ENCODE data around the gene HSD17B10.
"Not testable (repeated sequence)": the region's sequence is repeated elsewhere in the genome, so short reads cannot be mapped to it uniquely, and the experiment has no call there.

HSD17B10 gene

DNA sequence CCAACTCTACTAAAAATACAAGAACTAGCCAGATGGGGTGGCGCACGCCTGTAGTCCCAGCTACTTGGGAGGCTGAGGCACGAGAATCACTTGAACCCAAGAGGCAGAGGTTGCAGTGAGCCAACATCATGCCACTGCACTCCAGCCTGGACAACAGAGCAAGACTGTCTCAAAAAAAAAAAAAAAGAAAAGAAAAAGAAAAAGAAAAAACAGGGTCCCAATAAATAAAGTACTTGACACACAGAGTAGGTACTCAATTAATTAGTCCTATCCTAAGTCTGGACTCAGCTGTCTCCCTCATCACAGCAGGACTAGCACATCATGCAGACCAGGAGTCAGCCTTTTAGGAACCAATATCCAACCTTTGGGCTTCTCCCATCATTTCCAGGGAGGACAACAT lies 13.8 kb downstream of the HSD17B10 start:
- H3K27ac Mint-ChIP-seq = peak overlapping the region; percentile 61
- H3K4me1 Mint-ChIP-seq (ENCODE audit: low read depth) = peaks cover 28% of the 10 kb centered on the region
- peak overlapping the region; percentile 93 for H3K4me3 Mint-ChIP-seq
- H3K9me3 Mint-ChIP-seq, H3K27me3 Mint-ChIP-seq: not testable (repeated sequence)
- H3K36me3 Mint-ChIP-seq (ENCODE audit: low read depth) = peaks cover 21% of the 10 kb centered on the region

DNA sequence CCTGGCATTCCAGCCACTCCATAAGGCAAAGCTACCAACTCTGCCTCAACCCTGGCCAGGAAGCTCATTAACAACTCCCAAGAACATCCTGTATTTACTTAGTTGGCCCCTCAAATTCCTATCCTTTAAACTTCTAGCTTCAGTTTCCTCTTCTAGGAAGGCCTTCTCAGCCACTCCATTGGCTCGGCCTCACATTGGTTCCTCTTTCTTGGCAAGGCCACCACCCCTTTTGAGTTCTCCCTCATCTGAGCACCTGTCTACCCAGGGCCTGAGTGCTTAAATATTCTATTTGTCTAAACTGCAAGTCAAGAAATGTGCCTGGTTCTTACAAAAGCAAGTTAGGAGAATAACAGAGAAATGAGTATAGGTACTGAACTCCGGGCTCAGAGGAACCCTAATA lies 21.7 kb downstream of the HSD17B10 start:
- H3K27me3 Mint-ChIP-seq = no peaks in the 10 kb centered on the region
- H3K4me1 Mint-ChIP-seq (ENCODE audit: low read depth) = peaks cover under 1% of the 10 kb centered on the region
- no peak overlapping the region for H3K27ac Mint-ChIP-seq
- H3K4me3 Mint-ChIP-seq = no peak overlapping the region
- no peaks in the 10 kb centered on the region for H3K9me3 Mint-ChIP-seq
- peaks cover 34% of the 10 kb centered on the region for H3K36me3 Mint-ChIP-seq (ENCODE audit: low read depth)

DNA sequence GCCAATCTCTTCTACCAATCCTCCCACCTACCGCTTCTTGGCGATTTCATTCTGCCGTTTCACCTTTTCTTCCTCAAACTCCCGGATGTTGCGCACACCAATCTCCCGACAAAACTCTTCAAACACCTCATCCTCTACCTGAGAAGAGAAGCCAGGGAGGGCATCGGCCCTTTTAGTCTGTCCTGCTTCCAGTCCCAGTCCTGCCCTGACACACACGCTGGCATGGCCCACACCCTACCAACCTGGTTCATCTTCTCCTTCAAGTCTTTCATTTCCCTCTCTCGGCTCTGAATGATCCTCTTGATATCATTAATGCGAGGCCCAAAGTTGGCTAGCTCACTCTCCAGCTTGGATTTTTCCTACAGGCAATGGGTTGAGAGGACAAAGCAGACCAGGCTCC lies 30.6 kb downstream of the HSD17B10 start:
- peaks cover 45% of the 10 kb centered on the region for H3K36me3 Mint-ChIP-seq (ENCODE audit: low read depth)
- no peak overlapping the region for H3K27ac Mint-ChIP-seq
- no peaks in the 10 kb centered on the region for H3K4me1 Mint-ChIP-seq (ENCODE audit: low read depth)
- no peaks in the 10 kb centered on the region for H3K9me3 Mint-ChIP-seq
- H3K27me3 Mint-ChIP-seq = no peaks in the 10 kb centered on the region
- no peak overlapping the region for H3K4me3 Mint-ChIP-seq

DNA sequence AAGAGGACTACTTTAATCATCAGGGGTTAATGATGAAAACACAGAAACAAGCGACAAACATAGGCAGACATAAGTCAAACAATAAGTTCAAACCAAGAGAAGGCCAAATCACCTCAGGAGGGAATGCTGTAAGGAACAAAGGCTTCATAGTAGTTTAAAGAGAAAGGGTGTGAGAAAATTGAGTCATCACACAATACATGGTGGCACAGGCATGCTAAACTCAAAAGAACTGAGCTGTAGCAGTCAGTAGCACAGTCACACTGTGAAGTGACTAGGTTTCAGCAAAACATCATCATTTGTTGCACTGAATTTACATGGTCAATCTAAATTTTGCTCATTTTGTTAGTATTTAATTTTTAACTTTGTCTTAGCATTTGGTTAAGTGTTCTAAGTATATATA lies 36.0 kb downstream of the HSD17B10 start:
- Mint-ChIP-seq H3K36me3 (ENCODE audit: low read depth) (peaks cover 51% of the 10 kb centered on the region), H3K4me3 (no peak overlapping the region)

DNA sequence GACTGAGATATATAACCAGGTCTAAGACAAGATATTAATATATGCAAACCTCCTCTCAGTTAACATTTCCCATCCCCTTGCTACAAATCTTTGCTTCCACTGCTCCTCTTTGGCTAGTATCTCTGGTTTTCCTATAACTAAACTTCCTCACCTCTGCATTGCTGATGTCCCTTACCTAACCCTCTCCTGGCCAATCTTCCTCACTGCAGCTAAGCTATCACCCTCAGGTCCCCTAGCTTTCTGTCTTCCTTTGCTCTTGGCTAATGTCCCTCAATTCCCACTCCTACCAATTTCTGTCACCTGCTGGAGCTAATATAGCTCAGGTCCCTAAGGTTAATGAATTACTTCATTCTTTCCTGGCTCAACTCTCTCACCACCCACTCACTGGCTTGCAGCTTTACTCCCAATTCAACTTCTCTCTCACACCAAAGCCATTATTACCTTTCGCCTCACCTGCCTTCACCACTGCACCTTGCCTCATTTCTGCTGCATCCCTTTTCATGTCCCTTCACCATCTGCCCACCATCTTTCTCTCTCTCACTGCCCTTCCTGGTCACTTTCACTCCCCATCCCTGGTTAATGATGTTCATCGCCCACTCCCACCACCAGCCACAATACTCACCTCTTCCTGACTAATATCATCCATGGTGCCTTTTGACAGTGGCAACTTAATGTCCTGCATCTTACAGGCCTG lies 38.4 kb downstream of the HSD17B10 start:
- H3K27ac Mint-ChIP-seq = no peak overlapping the region
- no peaks in the 10 kb centered on the region for H3K9me3 Mint-ChIP-seq
- H3K36me3 Mint-ChIP-seq (ENCODE audit: low read depth) = peaks cover 34% of the 10 kb centered on the region
- H3K4me3 Mint-ChIP-seq = no peak overlapping the region
- H3K27me3 Mint-ChIP-seq = no peaks in the 10 kb centered on the region
- H3K4me1 Mint-ChIP-seq (ENCODE audit: low read depth) = no peaks in the 10 kb centered on the region

More for the DNA sequence above, 36.0 kb downstream of the HSD17B10 start:
- no peaks in the 10 kb centered on the region for H3K4me1 Mint-ChIP-seq (ENCODE audit: low read depth)
- no peaks in the 10 kb centered on the region for H3K9me3 Mint-ChIP-seq
- no peaks in the 10 kb centered on the region for H3K27me3 Mint-ChIP-seq
- no peak overlapping the region for H3K27ac Mint-ChIP-seq

DNA sequence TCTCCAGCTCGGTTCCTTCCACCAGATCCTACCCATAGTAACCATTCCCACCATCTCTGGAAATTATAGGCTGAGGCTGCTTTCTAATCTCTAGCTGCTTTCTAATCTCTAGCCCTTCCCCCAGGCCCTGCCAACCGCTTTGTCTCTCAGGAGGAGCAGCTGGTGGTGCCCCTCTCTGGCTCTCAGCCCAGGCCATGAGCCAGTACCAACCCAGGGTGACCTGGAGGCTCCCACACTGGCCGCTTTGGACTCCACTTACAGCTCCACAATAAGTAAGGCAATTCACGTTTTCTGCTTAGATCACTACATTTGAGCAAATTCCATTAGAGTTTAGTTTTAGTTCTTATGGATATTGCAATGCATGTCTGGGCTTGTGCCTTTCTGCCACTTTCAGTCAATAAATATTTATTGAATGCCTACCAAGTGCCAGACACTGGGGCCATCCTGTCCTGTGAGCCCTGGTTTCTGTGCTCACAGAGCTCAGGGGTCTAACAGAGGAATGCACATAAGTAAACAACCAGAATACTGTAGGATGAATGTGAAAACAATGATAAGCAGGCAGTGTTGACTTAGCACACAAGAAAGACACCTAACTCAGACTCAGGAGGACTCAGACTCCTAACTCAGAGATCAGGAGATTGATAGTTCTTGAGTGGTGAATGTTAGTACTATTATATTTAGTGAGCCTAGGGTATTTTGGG lies 50.6 kb downstream of the HSD17B10 start:
- H3K9me3 Mint-ChIP-seq = no peaks in the 10 kb centered on the region
- H3K4me1 Mint-ChIP-seq (ENCODE audit: low read depth) = no peaks in the 10 kb centered on the region
- H3K27me3 Mint-ChIP-seq = no peaks in the 10 kb centered on the region
- peaks cover 44% of the 10 kb centered on the region for H3K36me3 Mint-ChIP-seq (ENCODE audit: low read depth)
- no peak overlapping the region for H3K4me3 Mint-ChIP-seq
- H3K27ac Mint-ChIP-seq = no peak overlapping the region
